HepG2 (cell line): ENCODE data around the gene KLF5. TPM values are rescaled to one million over a fixed set of nuclear protein-coding genes. Genes with fewer than 3 reads are reported as not detected.
"Not testable (repeated sequence)": the region's sequence is repeated elsewhere in the genome, so short reads cannot be mapped to it uniquely, and the experiment has no call there.

Source experiments
- ATAC-seq: fragments of 200-7000 bp; cut with Tn5 transposase; 3 replicates; pipeline ENCODE4 v1.9.1; 2020; ENCODE audit warnings: mild to moderate bottlenecking, moderate library complexity
- BruUV-seq: library from RNA; stranded (reverse); fragments of 400-500 nt; replicated peaks from 2 replicates; lab custom pipeline; 2021; lab: Mats Ljungman, UMichigan
- CTCF ChIA-PET: fragments of 300-600 bp; formaldehyde crosslinking; extraction: SDS; loops from one replicate; lab custom pipeline; 2021; ENCODE audit warnings: low total read pairs, inconsistent platforms, low intra/inter-chr PET ratio; lab: Yijun Ruan, JAX
- POLR2A ChIA-PET: fragments of 350-600 bp; sonication (Branson Sonifier 250); formaldehyde crosslinking; loops from one replicate; lab custom pipeline; 2020; ENCODE audit warnings: antibody characterized with exemption, inconsistent platforms; lab: Yijun Ruan, JAX
- DNase-seq: peaks from one replicate; pipeline ENCODE4 v3.0.0-alpha.2; 2015; ENCODE audit warnings: low spot score
- FAIRE-seq: peaks from 3 replicates; lab custom pipeline; 2011; peaks lifted over from hg19 to GRCh38; lab: Jason Lieb, UNC
- H2AFZ ChIP-seq: one replicate; pipeline ENCODE4 v1.6.1; 2011; ENCODE audit warnings: low read length, inconsistent platforms
- H3K27ac ChIP-seq: fragments of 300-600 bp; 3 replicates; pipeline ENCODE4 v1.8.0; 2011; ENCODE audit warnings: mixed run types, mild to moderate bottlenecking, mixed read lengths, low read length, inconsistent platforms; ENCODE audit not compliant: insufficient read depth; ENCODE audit errors: extremely low read length
- H3K27me3 ChIP-seq, 2 experiments: fragments of 200-600 bp in 1 of 2; 2 replicates in 1 of 2; 3 replicates in 1 of 2; pipeline versions ENCODE4 v1.6.0 to v1.8.0; 2011; ENCODE audit warnings: low read length in 2 of 2, mild to moderate bottlenecking in 2 of 2, moderate library complexity in 2 of 2, inconsistent platforms in 1 of 2; ENCODE audit not compliant: insufficient read depth in 2 of 2, control insufficient read depth in 1 of 2
- H3K36me3 ChIP-seq, 2 experiments: fragments of 200-600 bp in 1 of 2; replicated peaks in 1 of 2; 2 replicates in 1 of 2; 3 replicates in 1 of 2; pipeline versions ENCODE4 v1.5.1 to v1.8.0; 2011; ENCODE audit warnings: low read length in 2 of 2, inconsistent platforms in 1 of 2; ENCODE audit not compliant: insufficient read depth in 2 of 2, control insufficient read depth in 1 of 2
- H3K4me1 ChIP-seq: 2 replicates; pipeline ENCODE4 v1.5.1; 2012; ENCODE audit warnings: low read length, inconsistent platforms; ENCODE audit not compliant: insufficient read depth
- H3K4me2 ChIP-seq: 2 replicates; pipeline ENCODE4 v1.6.0; 2011; ENCODE audit warnings: low read depth, low read length, inconsistent platforms
- H3K4me3 ChIP-seq, 3 experiments: fragments of 200-600 bp in 1 of 3; sonication (generic), shearing (Covaris generic) in 1 of 3; replicated peaks in 1 of 3; 2 replicates each; pipeline ENCODE4 v1.5.1; 2011 to 2016; ENCODE audit warnings: low read length in 3 of 3, inconsistent platforms in 2 of 3, low read depth in 2 of 3, mild to moderate bottlenecking in 2 of 3, control low read depth in 1 of 3, mixed read lengths in 1 of 3; ENCODE audit not compliant: insufficient read depth in 1 of 3
- H3K79me2 ChIP-seq: one replicate; pipeline ENCODE4 v1.6.1; 2011; ENCODE audit warnings: low read length, inconsistent platforms; ENCODE audit not compliant: insufficient read depth
- H3K9ac ChIP-seq: 2 replicates; pipeline ENCODE4 v1.6.0; 2011; ENCODE audit warnings: mild to moderate bottlenecking, low read depth, low read length, inconsistent platforms; ENCODE audit not compliant: insufficient read depth
- H3K9me3 ChIP-seq: 2 replicates; pipeline ENCODE4 v1.5.1; 2012; ENCODE audit warnings: mild to moderate bottlenecking, low read length
- H4K20me1 ChIP-seq: 2 replicates; pipeline ENCODE4 v1.6.0; 2011; ENCODE audit warnings: inconsistent platforms, mild to moderate bottlenecking, low read length, moderate library complexity; ENCODE audit not compliant: insufficient read depth
- KDM1A ChIP-seq: IDR thresholded peaks from 2 replicates; pipeline ENCODE4 v1.6.1; 2016; ENCODE audit warnings: missing compliant biosample characterization
- RAD51 ChIP-seq: fragments of 450-650 bp; IDR thresholded peaks from 2 replicates; pipeline ENCODE4 v1.6.1; 2016; ENCODE audit warnings: borderline replicate concordance
- RXRB ChIP-seq: IDR thresholded peaks from 2 replicates; pipeline ENCODE4 v1.6.1; 2016; ENCODE audit warnings: borderline replicate concordance, missing genetic modification reagents, missing compliant biosample characterization
- ZBTB1 ChIP-seq: sonication (generic); formaldehyde crosslinking; IDR thresholded peaks from 2 replicates; pipeline ENCODE4 v1.4.0; 2020; ENCODE audit warnings: missing genetic modification reagents, borderline replicate concordance
- WGBS: methylation state at CpG from one replicate; pipeline ENCODE4 v1.1.6; 2017; ENCODE audit warnings: low lambda C conversion rate; 5-methylcytosine and 5-hydroxymethylcytosine counted together
- in situ Hi-C: cut with HindIII; loops from 2 replicates; pipeline ENCODE4 v1.10.0; 2017; ENCODE audit warnings: low pct_unique_long_range_greater_than_20kb; ENCODE audit not compliant: extremely low pct_ligation_motif_present
- intact Hi-C: fragments of 100-400 bp; cut with micrococcal nuclease; formaldehyde crosslinking; loops from one replicate; pipeline ENCODE4 v1.10.0; 2022; ENCODE audit not compliant: unreplicated experiment
- polyA plus RNA-seq, 8 experiments: library from polyadenylated mRNA; depleted of rRNA in 3 of 8; stranded (reverse) in 7 of 8; unstranded in 1 of 8; fragments of >200 nt; fragmentation: Illumina TruSeq in 4 of 8; extraction: Trizol in 4 of 8; gene quantifications; 2 replicates each; pipeline versions ENCODE4 v1.2.1 to v1.2.3, GENCODE V29; 2011 to 2016; ENCODE audit warnings: low read depth in 4 of 8, missing spikeins in 1 of 8, mixed read lengths in 1 of 8; ENCODE audit not compliant: insufficient read depth in 1 of 8
- total RNA-seq, 5 experiments: library from RNA; depleted of rRNA; stranded (reverse); fragments of >200 nt; fragmentation: Illumina TruSeq; extraction: Trizol; gene quantifications; 2 replicates each; pipeline ENCODE4 v1.2.3, GENCODE V29; 2016; ENCODE audit warnings: low read depth in 1 of 5

The KLF5 gene
- total and polyA plus RNA-seq, 2 of the 13 experiments (the other 11 are each of a cell fraction or from before 2014, with no cell fraction given) = 1.7 to 9.2 TPM

DNA sequence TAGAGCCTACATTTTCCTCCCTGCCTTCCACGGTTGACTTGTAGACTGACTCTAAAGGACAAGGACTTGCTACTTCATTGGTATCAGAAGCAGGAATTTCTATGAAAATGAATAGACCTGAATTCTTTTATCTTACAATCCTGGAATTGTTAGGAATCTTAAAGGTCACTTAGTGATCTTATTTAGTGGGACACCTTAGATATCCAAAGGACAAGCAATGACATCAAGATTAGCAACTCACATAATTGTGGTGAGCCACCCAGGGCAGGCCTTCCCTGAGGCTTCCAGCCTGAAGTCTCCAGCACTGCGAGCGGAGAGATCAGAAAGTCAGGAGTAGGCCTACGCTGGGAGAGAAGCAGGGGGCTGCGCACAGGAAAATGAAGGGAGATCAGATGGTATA is 37.8 kb downstream of the KLF5 start:
- peaks cover 0 to 1% of the 10 kb centered on the region in 2 experiments; a peak in 1 of 5 replicates for H3K27me3 ChIP-seq
- WGBS = 51% methylated on average over 5 of the region's 5 CpGs
- intact Hi-C loops = no loop called here
- no peaks in the 10 kb centered on the region for H4K20me1 ChIP-seq
- CTCF ChIA-PET = no interaction called here
- H3K36me3 ChIP-seq = no peaks in the 10 kb centered on the region
- BruUV-seq = no TSS peak
- ATAC-seq (no peak), DNase-seq (no peak), FAIRE-seq (no peak)
- H3K27ac ChIP-seq = no peak overlapping the region
- POLR2A ChIA-PET = no interaction called here
- H3K4me2 ChIP-seq = no peak overlapping the region
- no peaks in the 10 kb centered on the region for H3K79me2 ChIP-seq
- H3K4me1 ChIP-seq = peaks cover 12% of the 10 kb centered on the region; the same call in 1 of the 2 replicates
- TF ChIP-seq KDM1A (no peak), RXRB (CRISPR knock-in tag) (no peak), ZBTB1 (no peak), RAD51 (no peak)
- H3K9ac ChIP-seq = no peak overlapping the region
- no peaks in the 10 kb centered on the region for H3K9me3 ChIP-seq
- in situ Hi-C loops = no loop called here
- peak overlapping the region; percentile 52 for H2AFZ ChIP-seq
- no peak overlapping the region for H3K4me3 ChIP-seq

DNA sequence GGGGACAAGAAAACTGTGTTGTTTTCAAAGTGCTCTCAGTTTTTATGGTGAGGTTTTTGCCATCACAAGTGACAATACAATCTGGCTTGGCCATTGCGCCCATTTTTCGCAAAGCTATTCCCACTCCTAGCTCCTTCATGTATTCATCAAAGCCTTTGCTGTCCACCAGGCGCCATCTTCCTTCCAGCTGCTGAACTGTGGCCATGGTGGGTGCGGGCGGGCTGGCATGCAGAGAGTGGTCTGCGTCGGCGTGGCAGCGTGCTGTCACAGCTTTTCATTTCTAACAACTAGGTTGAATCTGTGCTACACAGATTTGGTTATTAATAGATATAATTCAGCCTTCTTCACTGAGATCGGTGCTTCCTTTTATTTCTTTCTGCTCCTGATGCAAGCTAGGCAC is 42.0 kb downstream of the KLF5 start:
- 80% methylated on average over 10 of the region's 10 CpGs for WGBS
- H3K79me2 ChIP-seq, DNase-seq, H3K36me3 ChIP-seq, H2AFZ ChIP-seq, H3K4me1 ChIP-seq, H4K20me1 ChIP-seq, FAIRE-seq, H3K27ac ChIP-seq, POLR2A ChIA-PET, H3K4me2 ChIP-seq, intact Hi-C loops, BruUV-seq, H3K9me3 ChIP-seq, H3K27me3 ChIP-seq, H3K9ac ChIP-seq, CTCF ChIA-PET, ATAC-seq, H3K4me3 ChIP-seq, in situ Hi-C loops: not testable (repeated sequence)
